ENCODE measurements around the gene QPCT.
"Not testable (repeated sequence)": the region's sequence is repeated elsewhere in the genome, so short reads cannot be mapped to it uniquely, and the experiment has no call there.

Gene QPCT

DNA sequence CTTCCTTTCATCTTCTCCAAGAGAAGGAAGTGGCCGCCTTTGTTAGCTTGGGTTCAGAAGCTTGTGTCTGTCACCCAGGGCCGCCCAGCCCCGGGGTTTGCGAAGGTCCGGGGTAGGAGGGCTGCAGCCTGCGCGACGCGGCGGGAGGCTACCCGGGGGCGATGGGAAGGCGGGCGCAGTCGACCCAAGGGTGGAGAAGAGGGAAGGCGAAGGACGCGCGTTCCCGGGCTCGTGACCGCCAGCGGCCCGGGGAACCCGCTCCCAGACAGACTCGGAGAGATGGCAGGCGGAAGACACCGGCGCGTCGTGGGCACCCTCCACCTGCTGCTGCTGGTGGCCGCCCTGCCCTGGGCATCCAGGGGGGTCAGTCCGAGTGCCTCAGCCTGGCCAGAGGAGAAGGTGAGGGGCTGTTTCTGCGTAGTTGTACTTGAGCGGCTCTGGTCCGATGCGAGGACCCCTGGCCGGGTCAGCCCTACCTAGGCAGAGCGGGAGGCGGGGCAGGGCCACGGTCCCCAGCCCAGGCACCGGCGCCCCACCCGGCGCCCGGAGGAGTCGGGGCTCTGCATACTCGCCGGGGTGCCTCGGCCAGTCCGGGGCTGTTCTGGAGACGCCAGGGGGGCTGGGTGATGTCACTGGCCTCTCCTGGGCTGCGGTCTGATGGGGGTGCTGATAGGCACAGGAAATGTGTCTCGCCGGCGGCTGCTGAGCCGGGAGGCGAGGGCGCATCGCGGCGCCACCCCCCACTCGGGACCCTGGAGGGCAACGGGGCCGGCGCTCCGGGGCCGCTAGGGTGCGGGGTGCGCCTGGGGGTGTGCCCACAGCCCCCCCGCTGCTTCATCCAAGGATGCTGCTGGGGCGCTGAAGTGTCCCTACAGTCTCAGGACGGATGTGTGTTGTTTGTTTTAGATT, at the start of gene QPCT:
QPCT (plus strand) TSS at position 178 of the 909 bp plus-strand sequence; CDS start at position 280, 102 bp downstream.
- DNase-seq (ENCODE audit: low spot score), result no peak

DNA sequence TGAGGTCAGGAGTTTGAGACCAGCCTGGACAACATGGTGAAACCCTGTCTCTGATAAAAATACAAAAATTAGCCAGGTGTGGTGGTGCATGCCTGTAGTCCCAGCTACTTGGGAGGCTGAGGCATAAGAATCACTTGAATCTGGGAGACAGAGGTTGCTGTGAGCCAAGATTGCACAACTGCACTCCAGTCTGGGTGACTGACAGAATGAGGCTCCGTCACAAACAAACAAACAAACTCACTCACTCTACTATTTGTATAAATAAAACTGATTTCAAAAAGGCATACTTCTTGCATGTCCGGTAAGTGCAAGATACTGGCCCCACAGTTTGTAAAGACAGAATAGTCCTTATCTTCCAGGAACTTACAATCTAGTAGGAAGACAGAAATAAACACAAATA, 49.6 kb upstream of the QPCT start:
- DNase-seq (ENCODE audit: low spot score), result not testable (repeated sequence)

DNA sequence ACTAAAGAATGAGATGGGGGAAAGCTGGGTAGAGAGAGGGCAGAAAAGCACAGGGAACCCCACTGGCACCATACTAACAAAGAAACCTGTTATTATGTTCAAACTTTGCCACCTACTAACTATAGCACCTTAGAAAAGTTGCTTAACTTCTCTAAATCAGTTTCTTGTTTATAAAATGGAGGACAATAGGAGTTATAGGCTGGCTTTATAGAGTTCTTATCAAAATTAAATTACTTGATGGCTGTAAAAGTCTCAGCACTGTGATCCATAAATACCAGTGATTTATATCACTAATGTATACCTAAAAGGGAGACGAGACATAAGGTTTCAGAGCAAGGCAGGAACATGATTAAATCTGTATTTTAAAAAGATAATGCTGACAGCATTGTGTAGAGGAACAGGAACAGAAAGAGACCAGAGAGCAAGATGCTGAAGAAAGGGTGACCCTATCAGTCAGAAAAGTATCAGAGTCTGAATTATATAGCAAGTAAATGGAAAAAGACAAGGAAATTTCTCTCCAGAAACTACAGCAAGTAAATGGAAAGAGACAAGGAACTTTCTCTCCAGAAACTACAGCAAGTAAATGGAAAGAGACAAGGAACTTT, 48.9 kb upstream of the QPCT start:
- no peak for DNase-seq (ENCODE audit: low spot score)

DNA sequence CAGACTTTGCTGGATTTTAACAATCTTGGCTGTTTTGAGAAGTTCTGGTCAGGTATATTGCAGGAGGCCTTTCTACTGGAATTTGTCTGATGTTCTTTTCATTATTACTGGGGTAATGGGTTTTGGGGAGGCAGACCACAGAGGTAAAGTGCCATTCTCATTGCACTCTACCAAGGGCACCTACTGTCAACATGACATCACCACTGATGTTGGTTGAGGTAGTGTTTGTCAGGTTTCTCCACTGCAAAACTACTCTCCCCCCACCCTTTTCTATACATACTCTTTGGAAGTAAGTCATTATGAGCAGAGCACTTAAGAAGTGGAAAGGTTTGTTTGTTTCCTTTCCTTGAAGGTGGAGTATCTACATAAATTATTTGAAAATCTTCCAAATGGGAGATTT, 46.8 kb upstream of the QPCT start:
- DNase-seq (ENCODE audit: low spot score), result no peak

DNA sequence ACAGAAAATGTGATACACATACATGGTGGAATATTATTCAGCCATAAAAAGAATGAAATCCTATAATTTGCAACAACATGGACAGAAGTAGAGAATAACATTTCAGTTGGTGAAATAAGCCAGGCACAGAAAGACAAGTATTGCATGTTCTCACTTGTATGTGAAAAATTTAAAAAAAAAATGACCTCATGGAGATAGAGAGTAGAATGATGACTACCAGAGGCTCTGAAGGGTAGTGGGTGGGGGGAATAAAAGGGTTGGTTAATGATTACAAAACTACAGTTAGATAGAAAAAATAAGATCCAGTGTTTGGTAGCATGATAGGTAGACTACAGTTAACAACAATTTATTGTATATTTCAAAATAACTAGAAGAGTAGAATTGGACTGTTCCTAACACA, 44.3 kb upstream of the QPCT start:
- no peak for DNase-seq (ENCODE audit: low spot score)

DNA sequence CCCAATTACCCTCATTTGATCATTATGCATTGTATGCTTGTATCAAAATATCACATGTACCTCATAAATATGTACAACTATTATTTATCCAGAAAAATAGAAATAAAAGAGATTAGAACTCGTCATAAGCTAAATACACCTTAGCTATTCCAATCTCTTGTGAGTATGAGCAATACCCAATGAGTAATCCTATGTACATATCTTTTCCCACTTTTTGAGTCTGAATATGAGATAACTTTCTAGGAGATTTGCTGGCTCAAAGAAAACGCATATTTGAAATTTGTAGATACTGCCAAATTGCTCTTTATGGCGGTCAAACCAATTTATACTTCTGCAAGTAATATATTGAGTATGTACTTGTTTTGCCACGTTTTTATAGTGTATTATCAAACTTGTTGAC, 43.9 kb upstream of the QPCT start:
- DNase-seq (ENCODE audit: low spot score), result no peak

DNA sequence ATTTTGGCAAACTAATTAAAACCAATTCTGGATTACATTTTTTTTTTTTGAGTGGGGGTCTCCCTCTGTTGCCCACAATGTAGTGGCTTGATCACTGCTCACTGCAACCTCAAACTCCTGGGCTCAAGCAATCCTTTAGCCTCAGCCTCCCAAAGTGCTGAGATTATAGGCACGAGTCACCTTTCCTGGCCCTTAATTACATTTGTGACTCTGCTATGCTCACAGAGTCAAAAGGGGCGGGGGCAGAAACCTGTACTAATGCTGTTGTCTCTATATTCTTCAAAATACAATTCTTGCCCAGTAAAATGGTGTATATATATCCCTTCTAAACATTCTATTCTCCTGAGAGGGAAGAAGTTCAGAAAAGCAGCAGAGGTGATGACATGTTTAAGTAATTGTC, 43.0 kb upstream of the QPCT start:
- no peak for DNase-seq (ENCODE audit: low spot score)

DNA sequence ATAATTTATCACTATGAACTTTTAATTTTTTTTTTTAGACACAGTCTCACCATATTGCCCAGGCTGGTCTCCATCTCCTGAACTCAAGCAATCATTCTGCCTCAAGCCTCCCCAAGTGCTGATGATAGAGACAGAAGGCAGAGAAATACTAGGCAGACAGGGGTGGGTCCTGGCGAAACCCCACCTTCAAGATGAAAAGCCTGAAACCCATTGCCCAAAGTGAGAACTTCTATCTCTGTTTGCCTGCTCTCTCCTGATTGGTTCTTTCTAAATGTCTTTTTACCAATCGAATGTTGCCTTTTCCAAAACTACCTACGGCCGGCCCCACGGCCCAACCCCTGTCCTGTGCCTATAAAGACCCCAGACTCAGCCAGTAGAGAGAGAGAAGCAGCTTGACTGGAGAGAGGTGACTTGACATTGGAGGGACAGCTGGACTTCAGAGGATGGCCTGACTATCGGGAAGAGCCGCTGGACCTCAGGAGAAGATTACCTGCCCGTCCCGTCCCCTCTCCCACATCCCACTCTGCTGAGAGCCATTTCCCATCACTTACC, 41.7 kb upstream of the QPCT start:
- DNase-seq (ENCODE audit: low spot score), result no peak

DNA sequence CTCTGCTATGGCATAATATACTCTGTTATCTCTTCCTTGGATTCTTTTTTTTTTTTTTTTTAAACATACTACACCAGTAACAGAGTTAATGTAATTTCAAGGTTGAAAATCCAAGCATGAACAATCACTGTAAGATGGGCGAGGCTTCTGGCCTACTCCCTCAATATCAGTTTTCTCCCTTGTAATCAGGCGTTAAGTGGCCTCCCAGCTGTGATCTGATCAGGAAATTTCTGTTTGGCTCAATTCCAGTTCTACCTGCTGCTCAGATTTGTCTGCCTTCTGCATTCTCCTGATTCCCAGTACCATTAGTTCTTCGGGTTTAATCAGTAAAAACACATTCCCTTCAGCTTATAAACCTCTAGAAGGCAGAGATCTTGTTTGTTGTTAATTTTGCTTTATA, 38.4 kb upstream of the QPCT start:
- no peak for DNase-seq (ENCODE audit: low spot score)

DNA sequence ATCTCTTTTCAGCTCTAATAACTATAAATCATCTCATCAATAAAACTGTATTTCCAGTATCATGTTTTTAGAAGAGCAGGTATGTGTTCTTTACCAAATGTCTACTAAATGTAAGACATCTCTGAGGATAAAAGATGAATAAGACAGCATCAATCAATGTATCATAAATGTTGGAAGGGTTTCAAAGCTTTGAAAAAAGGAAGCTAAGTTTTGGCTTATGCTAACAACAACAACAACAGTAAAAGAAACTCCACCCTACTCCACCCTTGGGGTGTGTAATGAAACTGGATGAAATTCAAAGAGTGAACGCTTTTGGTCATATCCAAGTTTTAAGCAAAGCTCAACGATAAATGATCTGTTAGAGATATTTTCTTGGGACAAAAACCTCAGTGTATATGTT, 36.9 kb upstream of the QPCT start:
- DNase-seq (ENCODE audit: low spot score), result no peak

DNA sequence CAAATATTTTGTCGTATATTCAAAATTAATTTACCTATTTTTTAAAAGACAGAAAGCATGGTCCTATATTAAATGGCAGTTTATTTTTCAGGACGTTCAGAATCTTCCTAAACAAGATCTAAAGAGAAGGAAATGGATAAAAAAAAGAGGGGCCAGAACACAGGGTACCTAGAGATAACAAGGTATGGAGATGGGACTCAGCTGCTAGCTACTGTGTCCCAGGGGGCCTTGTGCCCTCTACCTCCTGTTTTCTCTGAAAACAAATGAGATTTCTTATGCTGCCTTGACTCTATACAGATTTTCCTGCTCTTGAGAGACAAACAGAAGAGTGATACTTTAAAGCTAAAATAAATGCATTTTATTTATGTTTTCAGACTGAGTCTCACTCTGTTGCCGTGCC, 29.1 kb upstream of the QPCT start:
- no peak for DNase-seq (ENCODE audit: low spot score)

DNA sequence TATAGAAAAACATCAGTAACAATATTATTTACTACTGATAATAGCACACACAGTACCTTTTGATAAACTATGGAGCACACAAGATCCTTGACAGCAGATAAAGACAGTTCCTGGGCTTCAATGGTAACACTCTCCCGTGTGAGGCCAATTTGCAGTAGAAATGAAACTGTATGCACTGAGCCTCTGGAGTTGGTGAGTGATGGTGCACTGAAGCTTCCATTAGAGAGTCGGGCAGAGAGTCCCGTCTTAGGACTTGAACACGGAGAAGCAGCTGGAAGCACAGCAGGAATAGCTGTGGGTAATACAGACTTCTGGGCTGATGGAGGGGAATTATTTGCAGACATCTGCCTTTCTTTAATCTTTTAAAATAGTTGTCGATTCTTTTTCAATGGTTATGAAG, 28.2 kb upstream of the QPCT start:
- no peak for DNase-seq (ENCODE audit: low spot score)

DNA sequence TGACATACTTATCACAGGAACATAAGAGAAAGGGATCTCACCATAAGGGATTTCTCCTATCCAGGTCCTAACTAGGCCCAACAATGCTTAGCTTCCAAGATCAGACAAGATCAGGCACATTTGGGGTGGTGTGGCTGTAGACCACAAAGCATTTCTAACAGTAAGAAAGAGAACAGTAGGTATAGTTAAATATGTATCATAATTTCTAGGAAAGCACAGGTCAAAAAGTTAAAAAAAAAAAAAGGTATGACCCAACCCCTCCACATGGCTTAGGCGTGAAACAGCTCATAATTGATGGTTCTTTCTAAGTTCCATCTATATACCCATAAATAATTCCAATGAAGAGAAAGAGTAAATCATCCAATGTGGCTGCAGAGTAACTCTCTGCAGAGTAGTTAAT, 26.7 kb upstream of the QPCT start:
- no peak for DNase-seq (ENCODE audit: low spot score)

DNA sequence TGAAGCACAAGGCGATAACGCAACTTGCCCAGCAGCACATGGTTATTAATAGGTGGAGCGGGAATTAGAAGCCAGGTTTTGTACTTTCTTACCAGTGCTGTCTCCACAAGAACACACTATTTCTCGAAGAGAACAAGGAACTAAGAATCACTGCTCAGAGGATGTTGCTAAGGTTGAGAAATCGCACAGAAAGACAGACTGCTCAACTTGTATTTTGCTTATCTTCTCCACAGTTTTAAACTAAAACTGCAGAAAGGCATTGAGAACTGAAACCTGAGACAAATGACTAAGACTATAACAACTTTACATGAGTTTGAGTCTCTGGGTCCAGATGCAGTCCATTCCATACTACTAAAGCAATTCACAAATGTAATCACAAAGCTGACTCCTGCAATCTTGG, 26.0 kb upstream of the QPCT start:
- no peak for DNase-seq (ENCODE audit: low spot score)

DNA sequence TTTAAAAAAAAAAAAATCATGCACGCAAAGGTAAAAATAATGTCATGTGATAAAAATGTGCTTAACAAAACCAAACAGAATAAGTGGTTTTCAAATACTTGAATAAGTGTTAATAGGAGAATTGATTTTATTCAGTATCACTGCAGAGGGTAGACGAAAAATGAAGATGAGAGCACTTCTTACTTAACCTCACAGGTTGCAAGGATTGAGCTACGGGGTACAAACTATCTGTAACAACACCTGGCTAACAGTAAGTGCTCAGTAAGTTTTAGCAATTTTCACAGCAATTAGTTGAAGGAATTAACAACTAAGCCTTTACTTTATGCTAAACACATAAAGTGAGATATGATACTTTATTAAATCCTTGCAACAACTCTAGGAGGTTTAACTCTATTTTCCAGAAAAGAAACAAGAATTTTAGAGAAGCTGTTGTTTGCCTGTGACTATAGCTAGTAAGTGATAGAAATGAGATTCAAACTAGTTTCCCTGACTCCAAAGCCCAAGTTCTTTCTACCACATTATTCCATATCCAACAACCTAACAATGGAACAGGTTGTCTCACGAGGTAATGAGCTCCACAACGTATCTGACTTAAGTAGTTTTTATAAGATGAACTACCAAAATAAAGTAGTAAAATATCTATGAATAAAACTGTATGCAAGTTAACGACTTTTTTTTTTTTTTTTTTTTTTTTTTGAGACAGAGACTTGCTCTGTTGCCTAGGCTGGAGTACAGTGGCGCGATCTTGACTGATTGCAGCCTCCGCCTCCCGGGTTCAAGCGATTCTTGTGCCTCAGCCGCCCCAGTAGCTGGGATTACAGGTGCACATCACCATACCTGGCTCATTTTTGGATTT, 24.4 kb upstream of the QPCT start:
- no peak for DNase-seq (ENCODE audit: low spot score)

DNA sequence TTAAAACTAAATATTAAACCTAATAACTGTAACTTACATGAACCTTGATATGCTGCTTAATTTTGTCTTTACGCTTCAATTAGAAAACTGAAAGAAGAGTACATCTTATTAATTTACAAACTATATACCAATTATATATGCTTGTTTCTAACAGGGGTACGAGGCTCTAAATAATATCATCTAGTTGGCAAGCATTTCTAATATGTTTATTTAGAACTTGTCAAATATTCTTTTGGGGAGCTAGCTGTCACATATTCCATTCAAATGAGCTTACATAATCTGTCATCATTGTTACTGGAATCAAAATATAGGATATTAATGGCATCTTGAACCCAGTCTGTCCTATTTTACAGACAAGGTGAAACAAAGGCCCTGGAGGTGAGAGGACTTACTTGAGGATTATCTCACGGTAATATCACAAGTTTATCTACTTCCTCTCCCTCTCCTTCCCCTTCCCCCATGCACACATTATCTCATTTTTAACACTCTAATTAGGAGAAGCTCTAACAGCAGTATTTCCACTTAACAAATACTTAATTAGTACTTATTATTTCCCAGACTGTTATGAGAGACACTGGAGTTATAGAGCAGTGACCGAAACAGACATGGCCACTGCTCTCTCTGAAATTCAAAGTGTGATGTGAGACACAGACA, 23.3 kb upstream of the QPCT start:
- DNase-seq (ENCODE audit: low spot score), result no peak

DNA sequence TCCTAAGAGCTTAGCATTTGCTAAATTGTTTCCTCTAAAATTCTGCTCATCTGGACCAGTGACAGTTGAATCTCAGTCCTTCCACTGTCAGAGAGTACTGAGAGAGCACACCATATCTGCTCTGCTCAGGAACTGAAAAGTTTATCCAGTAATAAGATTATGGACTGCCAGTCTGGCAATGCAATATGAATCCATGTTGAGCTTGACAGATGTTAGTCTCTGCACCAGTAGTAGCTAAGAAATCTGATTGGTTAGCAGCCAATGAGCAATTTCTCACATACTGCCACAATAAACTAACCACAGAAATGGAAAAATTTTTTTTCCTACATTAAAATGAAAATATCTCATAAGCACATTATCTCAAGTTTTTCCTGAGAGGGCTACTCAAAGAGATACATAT, 22.1 kb upstream of the QPCT start:
- no peak for DNase-seq (ENCODE audit: low spot score)

DNA sequence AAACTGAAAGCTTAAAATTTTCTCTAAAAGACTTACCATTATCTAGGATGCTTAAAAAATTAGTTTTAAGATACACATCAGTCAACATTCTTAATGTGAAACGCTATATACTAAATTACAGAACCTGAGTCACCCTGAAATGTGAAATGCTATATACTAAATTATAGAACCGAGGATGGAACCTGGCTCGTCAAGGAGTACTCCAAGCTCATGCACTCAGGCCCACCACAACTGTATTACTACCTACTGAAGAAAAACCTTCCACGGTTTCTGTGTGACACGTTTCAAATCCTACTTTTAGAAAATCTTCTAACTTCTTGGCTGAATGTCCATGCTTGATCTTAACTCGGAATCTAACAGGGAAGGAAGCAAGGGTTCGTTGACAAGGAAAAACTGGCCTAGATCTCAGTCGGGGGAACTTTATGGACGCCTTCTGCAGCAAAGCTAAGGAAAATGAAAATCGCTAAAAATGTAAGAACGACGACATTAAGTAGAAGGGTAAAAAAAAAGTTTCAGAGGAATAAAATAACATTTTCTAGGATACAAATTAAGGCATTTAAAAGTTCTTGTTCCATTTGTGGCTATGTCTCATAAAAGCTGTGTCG, 21.2 kb upstream of the QPCT start:
- DNase-seq (ENCODE audit: low spot score), result no peak

DNA sequence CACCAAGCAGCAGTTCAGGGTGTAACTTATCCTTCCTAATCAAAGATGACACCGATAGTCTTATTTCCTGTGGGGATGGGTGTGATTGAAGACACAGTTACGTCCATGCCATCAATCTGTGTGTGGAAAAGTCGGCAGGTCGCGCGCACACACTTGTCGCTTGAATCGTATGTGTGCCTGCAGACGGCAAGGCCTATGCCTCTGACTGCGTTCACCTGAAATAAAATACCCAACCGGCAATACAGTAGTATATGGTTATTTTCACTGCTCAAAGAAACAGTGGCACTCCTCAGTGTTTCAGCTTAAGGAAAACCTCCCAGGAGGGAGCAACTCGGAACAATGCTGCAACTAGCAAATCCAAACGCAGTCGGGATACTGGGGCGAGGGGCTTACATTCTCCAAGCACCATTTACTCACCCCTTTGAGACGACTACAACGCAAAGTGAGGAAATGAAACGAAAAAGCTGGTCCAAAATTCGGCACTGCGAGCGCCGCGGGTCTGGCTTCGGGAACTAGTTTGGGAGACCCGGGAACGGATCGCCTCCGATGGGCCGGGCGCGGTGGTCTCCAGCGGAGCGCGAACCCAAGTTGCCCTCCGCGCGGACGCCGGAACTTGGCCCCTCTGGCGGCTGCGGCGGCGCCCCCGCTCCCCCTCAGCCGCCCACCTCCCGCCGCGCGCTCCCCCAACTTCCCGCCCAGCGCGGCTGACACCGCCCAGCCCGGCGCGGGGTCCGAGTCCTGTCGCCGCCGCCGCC, 20.5 kb upstream of the QPCT start:
- DNase-seq (ENCODE audit: low spot score), result peak; percentile 18

DNA sequence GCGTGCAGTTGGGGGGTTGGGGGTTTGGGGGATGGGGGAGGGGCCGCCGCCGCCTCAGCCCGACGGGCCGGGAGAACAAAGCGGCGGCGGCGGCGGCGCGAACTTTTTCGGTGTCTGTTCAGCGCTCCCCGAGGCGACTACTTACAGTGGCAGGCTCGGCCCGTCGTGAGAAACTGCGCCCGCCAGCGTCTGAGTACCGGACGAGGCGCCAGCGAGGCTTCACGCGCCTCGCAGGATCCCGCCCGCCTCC, 20.0 kb upstream of the QPCT start:
- DNase-seq (ENCODE audit: low spot score), result no peak
